ENCODE results near the gene NPB.
A peak's percentile ranks its signal among the peaks of the same experiment; 100 is the strongest.

Gene NPB

DNA sequence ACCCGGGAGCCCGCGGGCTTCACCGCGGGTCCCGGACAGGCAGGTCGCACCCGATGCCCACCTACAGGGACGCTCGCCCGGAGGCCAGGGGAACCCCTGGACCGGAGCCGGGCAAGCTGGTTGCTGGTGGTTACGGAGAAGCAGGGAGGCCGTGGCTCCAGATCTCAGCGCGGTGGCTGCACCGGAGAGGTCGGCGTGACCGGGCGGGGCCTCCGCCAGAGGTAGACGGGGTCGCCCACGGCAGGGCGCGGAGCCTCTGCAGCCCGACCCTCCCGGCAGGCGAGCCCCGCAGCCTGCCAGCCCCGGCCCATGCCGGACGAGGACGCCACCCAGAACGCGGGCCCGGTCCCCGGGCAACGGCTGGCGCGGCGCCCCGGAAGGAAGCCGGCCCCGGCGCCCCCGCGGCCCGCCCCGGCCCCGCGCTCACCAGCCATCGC, 8.8 kb downstream of the NPB start (continued):
- TF ChIP-seq SP2 (tag by site-specific recombination; IDR thresholded peaks at IDR 0.05) (peak; percentile 36), ZNF16 (tag by site-specific recombination; IDR thresholded peaks at IDR 0.05; ENCODE audit: low read depth) (no peak), GFI1B (tag by site-specific recombination; IDR thresholded peaks at IDR 0.05) (no peak), HOXA7 (CRISPR knock-in tag; IDR thresholded peaks at IDR 0.05; ENCODE audit: borderline replicate concordance) (no peak), GLI4 (tag by site-specific recombination; IDR thresholded peaks at IDR 0.05) (no peak), ZNF624 (tag by site-specific recombination; IDR thresholded peaks at IDR 0.05) (no peak), ZNF768 (tag by site-specific recombination; IDR thresholded peaks at IDR 0.05) (no peak), SCRT2 (tag by site-specific recombination; IDR thresholded peaks at IDR 0.05) (peak; percentile 40; the same call in 1 of the 2 replicates), ZBTB20 (tag by site-specific recombination; IDR thresholded peaks at IDR 0.05) (peak; percentile 19; the same call in 1 of the 2 replicates), SETDB1 (IDR thresholded peaks at IDR 0.05; ENCODE audit: insufficient read length, low read length) (no peak), ZNF416 (tag by site-specific recombination; IDR thresholded peaks at IDR 0.05) (no peak), ZNF19 (tag by site-specific recombination; IDR thresholded peaks at IDR 0.05; ENCODE audit: low read depth) (no peak), ZNF335 (tag by site-specific recombination; conservative IDR thresholded peaks at IDR 0.05) (peak; percentile 67), ZXDB (tag by site-specific recombination; IDR thresholded peaks at IDR 0.05) (no peak; the same call in 1 of the 2 replicates), ZNF701 (tag by site-specific recombination; IDR thresholded peaks at IDR 0.05) (no peak), ZNF404 (tag by site-specific recombination; IDR thresholded peaks at IDR 0.05) (no peak), ZNF155 (tag by site-specific recombination; IDR thresholded peaks at IDR 0.05) (no peak), ZBTB8A (tag by site-specific recombination; IDR thresholded peaks at IDR 0.05) (peak; percentile 52; the same call in 1 of the 2 replicates), ZNF776 (tag by site-specific recombination; IDR thresholded peaks at IDR 0.05; ENCODE audit: borderline replicate concordance) (no peak), ZNF76 (tag by site-specific recombination; IDR thresholded peaks at IDR 0.05; ENCODE audit: borderline replicate concordance, low read depth) (no peak), ZNF585B (tag by site-specific recombination; IDR thresholded peaks at IDR 0.05) (no peak), ZNF610 (tag by site-specific recombination; IDR thresholded peaks at IDR 0.05; ENCODE audit: borderline replicate concordance) (no peak), ZNF501 (tag by site-specific recombination; IDR thresholded peaks at IDR 0.05) (no peak), KLF7 (tag by site-specific recombination; IDR thresholded peaks at IDR 0.05; ENCODE audit: borderline replicate concordance) (no peak), ZNF596 (tag by site-specific recombination; IDR thresholded peaks at IDR 0.05) (no peak), ZFP69B (tag by site-specific recombination; IDR thresholded peaks at IDR 0.05) (no peak), ZNF140 (tag by site-specific recombination; IDR thresholded peaks at IDR 0.05) (no peak)
- TF ChIP-seq, protein P1, sequence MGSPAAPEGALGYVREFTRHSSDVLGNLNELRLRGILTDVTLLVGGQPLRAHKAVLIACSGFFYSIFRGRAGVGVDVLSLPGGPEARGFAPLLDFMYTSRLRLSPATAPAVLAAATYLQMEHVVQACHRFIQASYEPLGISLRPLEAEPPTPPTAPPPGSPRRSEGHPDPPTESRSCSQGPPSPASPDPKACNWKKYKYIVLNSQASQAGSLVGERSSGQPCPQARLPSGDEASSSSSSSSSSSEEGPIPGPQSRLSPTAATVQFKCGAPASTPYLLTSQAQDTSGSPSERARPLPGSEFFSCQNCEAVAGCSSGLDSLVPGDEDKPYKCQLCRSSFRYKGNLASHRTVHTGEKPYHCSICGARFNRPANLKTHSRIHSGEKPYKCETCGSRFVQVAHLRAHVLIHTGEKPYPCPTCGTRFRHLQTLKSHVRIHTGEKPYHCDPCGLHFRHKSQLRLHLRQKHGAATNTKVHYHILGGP (tag by site-specific recombination; IDR thresholded peaks at IDR 0.05), result no peak
- TF ChIP-seq, protein P2, sequence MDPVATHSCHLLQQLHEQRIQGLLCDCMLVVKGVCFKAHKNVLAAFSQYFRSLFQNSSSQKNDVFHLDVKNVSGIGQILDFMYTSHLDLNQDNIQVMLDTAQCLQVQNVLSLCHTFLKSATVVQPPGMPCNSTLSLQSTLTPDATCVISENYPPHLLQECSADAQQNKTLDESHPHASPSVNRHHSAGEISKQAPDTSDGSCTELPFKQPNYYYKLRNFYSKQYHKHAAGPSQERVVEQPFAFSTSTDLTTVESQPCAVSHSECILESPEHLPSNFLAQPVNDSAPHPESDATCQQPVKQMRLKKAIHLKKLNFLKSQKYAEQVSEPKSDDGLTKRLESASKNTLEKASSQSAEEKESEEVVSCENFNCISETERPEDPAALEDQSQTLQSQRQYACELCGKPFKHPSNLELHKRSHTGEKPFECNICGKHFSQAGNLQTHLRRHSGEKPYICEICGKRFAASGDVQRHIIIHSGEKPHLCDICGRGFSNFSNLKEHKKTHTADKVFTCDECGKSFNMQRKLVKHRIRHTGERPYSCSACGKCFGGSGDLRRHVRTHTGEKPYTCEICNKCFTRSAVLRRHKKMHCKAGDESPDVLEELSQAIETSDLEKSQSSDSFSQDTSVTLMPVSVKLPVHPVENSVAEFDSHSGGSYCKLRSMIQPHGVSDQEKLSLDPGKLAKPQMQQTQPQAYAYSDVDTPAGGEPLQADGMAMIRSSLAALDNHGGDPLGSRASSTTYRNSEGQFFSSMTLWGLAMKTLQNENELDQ (tag by site-specific recombination; IDR thresholded peaks at IDR 0.05; ENCODE audit: low read depth), result no peak
- TF ChIP-seq, protein P3, sequence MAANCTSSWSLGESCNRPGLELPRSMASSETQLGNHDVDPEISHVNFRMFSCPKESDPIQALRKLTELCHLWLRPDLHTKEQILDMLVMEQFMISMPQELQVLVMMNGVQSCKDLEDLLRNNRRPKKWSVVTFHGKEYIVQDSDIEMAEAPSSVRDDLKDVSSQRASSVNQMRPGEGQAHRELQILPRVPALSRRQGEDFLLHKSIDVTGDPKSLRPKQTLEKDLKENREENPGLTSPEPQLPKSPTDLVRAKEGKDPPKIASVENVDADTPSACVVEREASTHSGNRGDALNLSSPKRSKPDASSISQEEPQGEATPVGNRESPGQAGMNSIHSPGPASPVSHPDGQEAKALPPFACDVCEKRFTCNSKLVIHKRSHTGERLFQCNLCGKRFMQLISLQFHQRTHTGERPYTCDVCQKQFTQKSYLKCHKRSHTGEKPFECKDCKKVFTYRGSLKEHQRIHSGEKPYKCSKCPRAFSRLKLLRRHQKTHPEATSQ (tag by site-specific recombination; IDR thresholded peaks at IDR 0.05), result 0 out of 2 replicates have a peak, but pooled peaks have one; percentile 20
- TF ChIP-seq, protein P4, sequence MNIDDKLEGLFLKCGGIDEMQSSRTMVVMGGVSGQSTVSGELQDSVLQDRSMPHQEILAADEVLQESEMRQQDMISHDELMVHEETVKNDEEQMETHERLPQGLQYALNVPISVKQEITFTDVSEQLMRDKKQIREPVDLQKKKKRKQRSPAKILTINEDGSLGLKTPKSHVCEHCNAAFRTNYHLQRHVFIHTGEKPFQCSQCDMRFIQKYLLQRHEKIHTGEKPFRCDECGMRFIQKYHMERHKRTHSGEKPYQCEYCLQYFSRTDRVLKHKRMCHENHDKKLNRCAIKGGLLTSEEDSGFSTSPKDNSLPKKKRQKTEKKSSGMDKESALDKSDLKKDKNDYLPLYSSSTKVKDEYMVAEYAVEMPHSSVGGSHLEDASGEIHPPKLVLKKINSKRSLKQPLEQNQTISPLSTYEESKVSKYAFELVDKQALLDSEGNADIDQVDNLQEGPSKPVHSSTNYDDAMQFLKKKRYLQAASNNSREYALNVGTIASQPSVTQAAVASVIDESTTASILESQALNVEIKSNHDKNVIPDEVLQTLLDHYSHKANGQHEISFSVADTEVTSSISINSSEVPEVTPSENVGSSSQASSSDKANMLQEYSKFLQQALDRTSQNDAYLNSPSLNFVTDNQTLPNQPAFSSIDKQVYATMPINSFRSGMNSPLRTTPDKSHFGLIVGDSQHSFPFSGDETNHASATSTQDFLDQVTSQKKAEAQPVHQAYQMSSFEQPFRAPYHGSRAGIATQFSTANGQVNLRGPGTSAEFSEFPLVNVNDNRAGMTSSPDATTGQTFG (tag by site-specific recombination; IDR thresholded peaks at IDR 0.05; ENCODE audit: borderline replicate concordance), result no peak
- TF ChIP-seq, protein P5, sequence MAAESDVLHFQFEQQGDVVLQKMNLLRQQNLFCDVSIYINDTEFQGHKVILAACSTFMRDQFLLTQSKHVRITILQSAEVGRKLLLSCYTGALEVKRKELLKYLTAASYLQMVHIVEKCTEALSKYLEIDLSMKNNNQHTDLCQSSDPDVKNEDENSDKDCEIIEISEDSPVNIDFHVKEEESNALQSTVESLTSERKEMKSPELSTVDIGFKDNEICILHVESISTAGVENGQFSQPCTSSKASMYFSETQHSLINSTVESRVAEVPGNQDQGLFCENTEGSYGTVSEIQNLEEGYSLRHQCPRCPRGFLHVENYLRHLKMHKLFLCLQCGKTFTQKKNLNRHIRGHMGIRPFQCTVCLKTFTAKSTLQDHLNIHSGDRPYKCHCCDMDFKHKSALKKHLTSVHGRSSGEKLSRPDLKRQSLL (tag by site-specific recombination; IDR thresholded peaks at IDR 0.05), result no peak
- TF ChIP-seq, protein P6, sequence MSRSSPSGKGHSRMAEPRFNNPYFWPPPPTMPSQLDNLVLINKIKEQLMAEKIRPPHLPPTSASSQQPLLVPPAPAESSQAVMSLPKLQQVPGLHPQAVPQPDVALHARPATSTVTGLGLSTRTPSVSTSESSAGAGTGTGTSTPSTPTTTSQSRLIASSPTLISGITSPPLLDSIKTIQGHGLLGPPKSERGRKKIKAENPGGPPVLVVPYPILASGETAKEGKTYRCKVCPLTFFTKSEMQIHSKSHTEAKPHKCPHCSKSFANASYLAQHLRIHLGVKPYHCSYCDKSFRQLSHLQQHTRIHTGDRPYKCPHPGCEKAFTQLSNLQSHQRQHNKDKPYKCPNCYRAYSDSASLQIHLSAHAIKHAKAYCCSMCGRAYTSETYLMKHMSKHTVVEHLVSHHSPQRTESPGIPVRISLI (tag by site-specific recombination; IDR thresholded peaks at IDR 0.05), result no peak
